Left hindlimb (tissue), 1 donor: Measurements from ENCODE around the gene ABCC12.
"Not testable (repeated sequence)": the region's sequence is repeated elsewhere in the genome, so short reads cannot be mapped to it uniquely, and the experiment has no call there.

Experiments used
- DNase-seq: peaks from one replicate; pipeline ENCODE4 v3.0.0-alpha.2; 2018

The ABCC12 gene

DNA sequence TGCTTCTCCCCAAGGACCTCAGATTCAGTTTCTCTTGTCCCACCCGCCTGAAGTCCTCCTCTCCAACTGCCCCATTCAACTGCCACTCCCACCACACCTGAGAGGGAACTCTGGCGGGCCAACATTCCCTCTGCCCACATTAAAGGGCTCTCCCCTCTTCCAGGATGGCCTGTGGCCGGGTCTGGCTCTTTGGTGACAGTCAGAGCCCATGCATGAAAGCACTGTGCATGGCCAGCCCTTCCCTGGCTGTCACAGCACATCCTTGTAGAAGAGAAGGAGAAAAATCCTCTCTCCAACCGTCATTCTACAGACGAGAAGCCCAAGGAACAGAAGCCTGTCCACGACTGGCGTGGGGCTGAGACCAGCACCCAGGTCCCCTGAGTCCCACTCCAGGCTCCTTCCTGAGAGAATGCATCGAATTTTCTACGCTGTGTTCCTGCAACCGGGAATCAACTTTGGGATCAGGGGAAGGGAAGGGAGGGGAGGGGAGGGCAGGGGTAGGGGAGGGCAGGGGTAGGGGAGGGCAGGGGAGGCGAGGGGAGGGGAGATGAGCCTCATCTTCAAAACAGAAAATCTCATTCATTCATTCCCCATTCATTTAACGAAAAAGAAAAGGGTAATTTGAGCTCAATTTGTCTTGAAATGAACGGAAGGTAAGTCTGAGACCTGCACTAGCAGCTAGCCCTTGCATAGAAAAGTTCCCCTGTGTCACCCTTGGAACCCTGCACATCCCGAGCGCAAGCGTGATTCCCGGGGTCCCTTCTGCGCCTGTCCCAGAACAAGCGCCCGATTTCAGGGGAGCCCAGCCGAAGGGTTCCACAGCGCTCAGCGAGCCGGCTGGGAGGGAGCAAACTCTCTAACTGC, at the start of gene ABCC12:
ABCC12 (minus strand) TSS at position 68 of the 864 bp plus-strand sequence. CDS start 9,569 bp downstream, outside the sequence.
- DNase-seq, result no peak

DNA sequence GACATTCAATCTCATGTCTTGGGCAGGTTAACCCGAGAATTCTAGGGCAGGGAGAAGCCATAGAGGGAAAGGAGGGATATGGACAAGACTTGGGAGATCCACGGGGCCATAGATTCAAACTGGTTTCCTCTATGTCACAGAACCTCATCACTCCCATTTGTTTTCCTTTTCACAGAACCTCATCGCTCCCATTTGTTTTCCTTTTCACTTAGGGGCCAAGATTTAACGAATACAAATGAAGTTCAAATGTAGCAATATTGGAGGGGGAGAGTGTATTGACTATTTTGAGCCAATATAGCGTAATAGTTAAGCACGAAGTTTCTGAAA, 49.0 kb upstream of the ABCC12 start:
- no peak for DNase-seq

DNA sequence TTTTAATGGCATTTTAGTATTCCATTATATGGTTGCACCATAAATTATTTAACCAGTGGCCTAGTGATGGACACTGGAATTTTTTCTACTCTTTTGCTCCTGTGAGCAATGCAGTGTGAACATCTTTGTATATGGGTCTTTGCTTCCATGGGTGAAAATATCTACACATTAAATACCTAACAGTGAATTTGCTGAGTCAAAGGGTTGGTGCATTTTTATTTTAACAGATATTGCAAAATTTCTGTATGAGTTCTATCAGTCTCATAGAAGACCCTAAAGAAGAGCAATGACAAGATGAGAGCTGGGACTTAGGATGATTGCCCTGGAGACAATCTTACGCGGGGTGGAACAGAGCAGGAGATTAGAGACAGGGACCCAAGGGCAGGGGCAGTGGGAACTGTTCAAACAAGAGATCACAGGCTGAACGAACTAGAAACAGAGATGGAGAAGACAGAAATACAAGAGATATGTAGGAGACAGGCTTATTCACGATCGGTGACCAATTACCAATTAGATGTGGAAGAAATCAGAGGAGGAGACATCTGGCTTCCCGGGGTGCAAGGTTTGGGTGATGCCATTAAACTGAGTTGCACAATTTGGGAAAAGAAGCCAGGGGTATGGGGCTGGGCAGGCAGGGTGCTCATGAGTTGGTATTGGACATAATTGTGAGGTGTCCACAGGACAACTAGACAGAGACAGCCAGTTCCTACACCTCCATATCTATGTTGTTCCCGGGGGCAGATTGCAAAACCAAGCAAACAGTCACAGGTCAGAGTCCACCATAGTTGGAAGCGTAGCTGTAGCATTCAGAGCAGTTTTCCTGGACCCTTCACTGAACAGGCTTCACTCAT, 48.4 kb upstream of the ABCC12 start:
- DNase-seq, result no peak

DNA sequence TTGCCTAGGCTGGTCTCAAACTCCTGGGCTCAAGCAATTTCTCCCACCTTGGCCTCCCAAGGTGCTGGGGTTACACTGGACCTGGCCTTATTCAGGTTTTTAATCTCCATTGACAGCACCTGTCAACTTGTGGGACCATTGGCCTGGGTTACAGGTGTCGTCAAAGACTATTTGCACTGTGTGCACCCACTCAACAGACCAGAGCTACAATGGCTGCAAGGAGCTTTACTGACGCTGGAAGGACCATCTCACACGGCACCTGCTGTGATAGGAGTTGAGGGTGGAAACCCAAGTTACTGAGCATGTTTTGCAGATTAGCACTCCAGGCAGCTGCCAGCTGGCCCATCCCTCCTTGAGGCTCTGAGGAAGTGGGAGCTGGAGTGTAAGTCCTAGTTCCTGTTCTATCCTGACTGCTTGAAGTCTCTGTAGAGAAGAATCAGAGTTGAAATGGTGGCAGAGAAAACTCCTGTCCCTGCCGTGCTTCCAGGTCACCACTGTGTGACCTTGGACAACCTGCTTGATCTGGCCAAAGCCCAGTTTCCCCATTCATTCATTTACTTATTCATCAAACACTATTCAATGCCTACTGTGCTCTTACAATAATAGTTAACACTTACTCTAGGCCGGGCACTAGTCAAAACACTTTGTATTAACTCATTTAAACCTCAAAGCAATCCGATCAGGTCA, 45.9 kb upstream of the ABCC12 start:
- DNase-seq, result no peak

DNA sequence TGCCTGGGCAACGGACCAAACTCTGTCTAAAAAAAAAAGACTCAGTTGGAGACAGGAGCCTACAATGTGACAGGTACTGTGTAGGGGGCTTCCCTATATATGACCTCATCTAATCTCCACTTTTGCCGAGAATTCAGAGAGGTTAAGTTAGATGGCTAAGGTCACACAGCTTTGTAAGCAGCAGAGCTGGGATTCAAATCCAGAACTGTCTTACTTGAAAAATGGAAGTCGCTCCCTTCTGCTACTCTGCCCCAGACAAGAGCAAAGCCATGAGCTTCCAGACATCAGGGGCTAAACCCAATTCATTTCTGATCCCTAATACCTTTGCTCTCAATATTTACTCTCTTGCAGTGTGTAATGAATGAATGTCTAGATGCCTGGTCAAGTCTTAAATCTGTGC, 41.5 kb upstream of the ABCC12 start:
- no peak for DNase-seq

DNA sequence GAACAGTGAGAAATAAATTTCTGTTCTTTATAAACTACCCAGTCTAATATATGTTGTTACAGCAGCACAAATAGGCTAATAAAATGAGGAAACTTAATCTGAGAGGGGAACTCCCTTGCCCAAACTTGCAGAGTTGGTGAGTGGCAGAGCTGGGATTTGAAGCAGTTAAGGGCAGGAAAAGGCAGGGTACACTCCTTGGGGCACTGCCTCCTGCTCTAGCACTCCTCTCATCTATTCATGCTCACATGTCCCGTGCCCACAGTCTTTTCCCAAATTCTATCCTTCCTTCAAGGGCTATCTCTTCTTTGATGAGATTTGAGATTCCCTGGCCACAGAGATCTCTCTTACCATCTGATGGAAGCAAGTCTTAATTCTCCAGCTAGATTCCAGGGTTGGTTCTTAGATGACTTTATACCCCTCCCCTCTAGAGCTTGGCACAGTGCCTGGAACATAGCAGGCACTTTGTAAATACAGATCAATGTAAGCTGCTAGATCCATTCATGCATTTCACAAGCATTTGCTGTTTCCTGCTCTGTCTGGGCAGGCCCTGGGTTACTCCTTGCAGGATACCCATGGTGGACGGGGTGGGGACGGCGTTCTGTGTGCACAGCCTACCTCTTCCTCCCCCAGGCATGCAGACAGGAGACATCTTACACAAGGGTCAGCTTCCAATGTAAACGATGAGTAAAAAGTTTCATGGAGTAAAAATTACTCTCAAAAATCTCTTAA, 39.2 kb upstream of the ABCC12 start:
- DNase-seq, result no peak

DNA sequence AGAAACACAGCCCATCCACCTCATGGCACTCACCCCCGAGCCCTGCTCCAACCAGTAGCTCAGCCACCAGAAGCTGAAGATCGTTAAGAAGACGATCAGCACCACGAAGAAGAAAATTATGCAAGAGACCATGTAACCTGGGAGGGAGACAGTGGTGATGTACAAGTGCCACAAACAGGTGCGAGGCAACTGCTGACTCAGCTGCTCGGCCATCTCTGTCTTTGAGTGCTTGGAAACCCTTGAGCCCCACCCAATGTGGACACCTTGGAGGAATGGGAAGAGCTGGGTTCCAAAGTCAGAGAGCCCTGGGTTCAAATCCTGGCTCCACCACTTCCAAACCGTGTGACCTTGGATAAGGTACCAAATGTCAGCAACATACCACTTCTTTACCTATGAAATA, 38.1 kb upstream of the ABCC12 start:
- no peak for DNase-seq

DNA sequence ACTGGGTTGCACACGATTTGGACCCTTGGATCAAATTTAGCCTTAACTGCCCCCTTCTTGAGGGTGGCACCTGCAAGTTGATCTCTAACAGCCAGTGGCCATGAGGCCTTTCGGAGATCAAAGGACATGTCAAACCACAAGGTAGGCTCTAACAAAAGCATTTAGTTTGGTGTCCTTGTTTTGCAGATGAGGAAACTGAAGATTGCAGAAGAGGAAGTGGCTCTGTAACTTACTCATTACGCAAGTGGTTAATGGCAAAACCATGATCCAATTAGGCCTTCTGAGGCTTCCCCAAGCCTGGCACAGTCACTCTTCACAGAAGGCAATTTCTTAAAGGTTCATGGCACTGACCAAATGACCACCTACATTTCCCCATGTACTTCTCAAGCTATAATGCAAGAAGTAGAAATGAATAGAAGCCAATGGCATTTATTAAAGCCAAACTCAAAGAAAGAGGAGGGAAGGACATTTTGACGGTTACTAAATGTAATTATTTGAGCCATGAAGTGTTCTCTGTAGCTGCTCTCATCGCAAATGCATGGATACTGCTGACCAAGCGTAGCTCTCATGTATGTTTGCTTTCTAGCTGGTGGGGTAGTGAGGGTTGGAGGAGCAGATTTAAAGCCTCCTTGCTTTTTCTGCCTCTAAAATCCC, 32.8 kb upstream of the ABCC12 start:
- DNase-seq, result no peak

DNA sequence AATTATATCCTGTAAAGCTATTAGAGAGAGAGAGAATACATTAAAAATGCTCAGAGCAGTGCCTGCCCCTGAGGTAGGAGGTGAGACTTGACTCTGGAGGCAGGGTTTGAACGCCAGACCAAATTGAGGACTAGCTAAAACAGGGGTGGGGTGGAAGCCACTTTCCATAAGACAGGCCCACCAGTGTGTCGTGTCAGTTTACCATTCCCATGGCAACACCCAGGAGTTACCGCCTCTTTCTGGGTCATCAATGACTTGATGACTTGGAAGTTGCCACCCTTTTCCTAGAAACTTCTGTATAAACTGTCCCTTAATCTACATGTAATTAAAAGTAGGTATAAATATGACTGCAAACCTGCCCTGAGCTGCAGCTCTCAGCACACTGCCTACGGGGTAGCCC, 32.0 kb upstream of the ABCC12 start:
- DNase-seq, result no peak

DNA sequence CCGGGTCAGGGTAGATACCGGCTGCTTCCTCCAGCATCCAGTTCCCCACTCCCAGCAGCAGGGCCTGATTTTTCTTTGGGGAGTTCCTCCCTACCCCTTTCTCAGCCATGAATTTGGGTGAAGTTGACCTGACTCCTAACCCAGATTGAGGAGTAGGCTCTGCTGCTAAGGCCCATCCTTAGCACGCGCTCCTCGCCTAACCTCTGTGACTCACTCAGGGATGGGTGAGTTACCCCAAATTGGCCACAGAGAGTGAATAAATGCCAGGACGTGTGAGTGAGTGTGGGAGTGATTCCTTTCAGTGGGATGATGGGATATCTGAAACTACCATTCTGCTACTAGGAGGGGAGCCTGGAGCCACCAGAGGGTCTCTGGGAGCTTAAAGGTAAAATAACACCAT, 28.9 kb upstream of the ABCC12 start:
- no peak for DNase-seq

DNA sequence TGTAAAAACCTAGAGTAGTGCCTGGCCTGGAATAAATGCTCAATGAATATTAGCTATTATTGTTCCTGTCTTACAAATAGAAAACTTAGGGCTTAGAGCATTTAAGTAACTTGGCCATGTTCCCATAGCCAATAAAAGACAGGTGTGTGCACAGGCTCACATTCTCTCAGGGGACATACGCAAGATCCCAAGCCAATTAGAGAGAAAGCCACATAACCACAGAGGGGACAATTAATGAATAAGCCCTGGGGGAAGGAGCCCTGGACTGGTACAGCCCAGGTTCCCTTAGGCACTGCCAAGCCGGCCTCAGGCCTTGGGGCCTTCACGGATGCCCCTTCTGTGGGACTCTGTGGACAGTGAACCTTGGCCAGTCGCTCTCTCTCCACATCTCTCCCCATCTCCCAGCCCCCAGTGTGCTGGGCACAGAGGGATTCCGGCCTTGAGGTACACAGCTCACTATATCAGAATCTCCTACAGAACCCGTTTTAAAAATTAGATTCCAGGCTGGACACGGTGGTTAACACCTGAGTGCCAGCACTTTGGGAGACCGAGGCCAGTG, 27.3 kb upstream of the ABCC12 start:
- no peak for DNase-seq

DNA sequence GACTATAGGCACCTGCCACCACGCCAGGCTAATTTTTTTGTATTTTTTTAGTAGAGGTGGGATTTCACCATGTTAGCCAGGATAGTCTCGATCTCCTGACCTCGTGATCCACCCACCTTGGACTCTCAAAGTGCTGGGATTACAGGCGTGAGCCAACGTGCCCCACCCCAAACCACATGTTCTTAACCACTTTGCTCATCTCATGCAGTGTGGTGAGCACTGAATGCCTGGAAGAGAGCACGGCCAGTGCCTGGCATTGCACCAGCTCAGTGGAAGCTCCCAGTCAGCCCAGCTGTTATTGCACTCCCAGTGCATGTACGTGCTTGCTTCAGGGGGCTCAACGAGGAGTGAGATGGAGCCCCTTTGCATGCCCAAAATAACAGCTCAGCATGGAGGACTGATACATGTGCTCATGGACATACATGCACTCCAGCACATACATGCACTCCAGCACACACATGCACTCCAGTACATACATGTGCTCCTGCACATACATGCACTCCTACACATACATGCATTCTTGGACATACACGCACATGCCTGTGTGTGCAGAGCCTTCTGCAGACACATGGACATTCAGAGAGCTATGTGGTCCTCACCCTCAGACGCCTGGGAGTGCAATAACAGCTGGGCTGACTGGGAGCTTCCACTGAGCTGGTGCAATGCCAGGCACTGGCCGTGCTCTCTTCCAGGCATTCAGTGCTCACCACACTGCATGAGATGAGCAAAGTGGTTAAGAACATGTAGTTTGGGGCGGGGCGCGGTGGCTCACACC, 26.1 kb upstream of the ABCC12 start:
- DNase-seq, result not testable (repeated sequence)

DNA sequence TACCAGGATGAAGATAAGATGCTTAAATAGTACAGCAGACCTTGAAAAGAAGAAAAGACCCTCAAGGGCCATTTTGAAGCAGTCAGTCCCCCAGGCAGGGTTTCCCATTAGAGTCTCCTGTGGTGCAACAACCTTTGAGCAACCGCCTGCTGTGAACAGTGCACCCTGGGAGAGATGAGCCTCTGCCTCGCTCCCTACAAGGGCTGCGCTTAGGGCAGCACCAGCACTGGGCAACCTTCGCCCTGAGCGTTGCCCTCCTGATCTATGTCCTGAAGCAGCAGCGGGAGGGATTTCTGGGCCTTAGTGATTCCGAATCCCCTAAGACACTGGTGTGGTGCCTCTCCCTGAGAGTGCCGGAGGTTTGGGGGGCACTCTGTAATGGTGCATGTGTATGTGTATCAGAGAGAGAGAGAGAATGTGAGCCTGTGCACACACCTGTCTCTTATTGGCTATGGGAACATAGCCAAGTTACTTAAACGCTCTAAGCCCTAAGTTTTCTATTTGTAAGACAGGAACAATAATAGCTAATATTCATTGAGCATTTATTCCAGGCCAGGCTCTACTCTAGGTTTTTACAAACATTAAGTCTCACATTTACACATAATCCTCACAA, 25.2 kb upstream of the ABCC12 start:
- DNase-seq, result no peak

DNA sequence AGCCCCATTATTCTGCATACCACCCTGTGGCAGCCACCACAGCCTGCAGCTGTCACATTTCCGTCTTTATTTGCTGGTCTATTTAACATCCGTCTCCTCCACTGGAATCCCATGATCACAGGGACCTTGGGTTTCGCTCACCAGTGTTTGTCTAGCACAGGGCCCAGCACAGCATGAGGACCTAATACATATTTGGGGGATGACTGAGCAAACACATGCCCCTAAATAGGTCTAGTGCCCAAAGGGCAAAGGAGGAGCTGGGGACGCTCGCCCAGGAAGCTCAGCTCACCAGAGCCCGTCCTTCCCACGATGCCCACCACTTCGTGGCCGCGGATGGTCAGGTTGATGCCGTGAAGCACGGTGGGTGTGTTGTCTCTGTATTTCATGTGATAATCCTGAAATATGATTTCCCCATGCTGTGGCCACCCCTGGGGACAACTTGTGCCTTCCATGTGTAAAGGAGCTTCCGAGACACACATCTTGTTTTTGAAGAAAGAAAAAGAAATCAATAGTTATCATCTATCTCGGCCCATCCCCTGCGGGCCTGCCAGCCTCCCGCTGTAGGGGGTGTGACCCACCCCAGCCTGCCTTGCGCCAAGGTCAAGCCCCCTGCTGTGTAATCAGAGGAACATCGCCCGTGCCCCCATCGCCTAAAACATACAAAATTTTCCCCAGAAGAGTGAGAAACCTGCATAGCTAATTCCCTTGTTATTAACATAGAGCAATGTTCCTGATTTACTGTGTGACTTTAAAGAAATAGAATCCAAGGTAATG, 21.0 kb upstream of the ABCC12 start:
- no peak for DNase-seq

DNA sequence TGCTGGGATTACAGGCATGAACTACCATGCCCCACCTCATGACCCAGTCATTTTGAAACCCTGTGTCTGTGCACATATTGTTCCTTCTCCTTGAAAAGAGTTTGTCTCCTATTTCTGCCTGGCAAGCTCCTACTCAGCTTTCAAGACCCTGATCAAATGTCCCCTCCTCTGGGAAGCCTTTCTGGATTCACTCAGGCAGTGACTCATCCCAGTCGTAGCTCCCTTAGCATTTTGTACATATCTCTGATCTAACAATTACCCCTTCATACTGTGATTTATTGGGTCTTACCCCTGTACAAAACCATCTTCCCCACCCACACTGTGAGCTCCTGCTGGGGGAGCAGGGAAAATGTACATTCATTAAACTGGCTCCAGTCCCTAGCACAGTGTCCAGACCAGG, 18.1 kb upstream of the ABCC12 start:
- no peak for DNase-seq

DNA sequence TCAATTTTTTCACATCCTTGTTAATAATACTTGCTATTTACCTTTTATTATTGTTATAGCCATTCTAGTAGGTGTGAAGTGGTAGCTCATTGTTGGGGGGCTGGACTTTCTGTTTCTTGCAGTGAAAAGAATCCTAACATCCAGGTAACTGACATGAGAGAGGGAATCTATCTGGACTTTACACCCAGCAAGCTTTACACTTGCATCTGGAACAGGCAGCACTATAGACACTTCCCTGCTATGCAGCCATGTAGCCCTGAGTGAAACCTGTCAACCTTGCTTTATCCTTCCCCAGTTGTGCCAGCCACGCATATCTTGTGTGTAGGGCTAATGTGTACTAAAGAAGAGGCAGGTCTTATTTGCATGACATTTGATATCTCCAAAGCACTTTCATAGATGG, 16.9 kb upstream of the ABCC12 start:
- no peak for DNase-seq

DNA sequence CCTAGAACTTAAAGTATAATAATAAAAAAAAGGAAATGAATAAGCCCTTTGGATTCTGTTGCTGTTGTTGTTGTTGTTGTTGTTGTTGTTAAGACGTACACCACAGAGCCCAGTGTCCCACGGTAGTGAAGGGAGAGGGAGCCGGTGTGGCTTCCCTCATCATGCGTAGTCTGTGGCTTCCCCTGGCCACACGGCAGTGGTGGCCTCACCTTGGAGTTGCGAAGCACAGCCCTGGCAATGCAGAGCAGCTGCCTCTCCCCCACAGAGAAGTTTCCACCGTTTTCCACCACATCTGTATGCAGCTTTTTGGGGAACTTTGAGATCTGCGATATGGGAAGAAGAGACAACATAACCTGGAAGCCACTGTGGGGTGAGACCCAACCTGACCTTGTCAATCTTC, 14.1 kb upstream of the ABCC12 start:
- no peak for DNase-seq

DNA sequence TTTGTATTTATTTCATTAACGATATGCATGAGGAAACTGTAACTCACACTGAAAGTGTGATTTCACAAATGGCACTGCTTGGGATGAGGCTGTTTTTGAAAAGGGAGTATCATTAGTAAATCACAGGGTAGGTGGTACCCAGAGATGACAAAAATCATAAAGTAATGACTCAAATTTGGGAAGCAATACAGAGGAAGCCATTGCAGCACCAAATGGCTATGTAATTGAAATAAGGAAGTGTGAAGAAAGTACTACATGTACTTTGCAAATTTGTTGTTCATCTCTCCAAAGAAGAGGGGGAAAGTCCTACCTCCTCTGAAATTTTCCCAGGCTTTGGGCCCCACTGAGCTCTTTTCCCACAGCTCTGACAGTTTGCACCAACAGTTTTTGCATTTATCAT, 12.3 kb upstream of the ABCC12 start:
- DNase-seq, result no peak

DNA sequence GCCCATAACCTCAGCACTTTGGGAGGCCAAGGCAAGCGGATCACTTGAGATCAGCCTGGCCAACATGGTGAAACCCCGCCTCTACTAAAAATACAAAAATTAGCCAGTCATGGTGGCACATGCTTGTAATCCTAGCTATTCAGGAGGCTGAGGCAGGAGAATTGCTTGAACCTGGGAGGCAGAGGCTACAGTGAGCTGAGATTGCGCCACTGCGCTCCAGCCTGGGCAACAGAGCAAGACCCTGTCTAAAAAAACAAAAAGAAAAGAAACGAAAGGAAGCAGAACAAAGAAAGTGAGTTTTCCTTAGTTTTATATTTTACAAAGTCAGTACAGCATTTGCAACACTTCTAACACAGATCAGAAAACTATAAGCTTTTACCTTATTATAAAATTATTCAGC, 10.8 kb upstream of the ABCC12 start:
- not testable (repeated sequence) for DNase-seq
